GM18498 (cell line): Measurements from ENCODE around the gene MRPS2.
"Not testable (repeated sequence)": the region's sequence is repeated elsewhere in the genome, so short reads cannot be mapped to it uniquely, and the experiment has no call there.

ENCODE experiments used
- ATAC-seq: cut with Tn5 transposase; IDR thresholded peaks from one replicate; pipeline ENCODE4 v1.9.1; 2021; ENCODE audit warnings: mild to moderate bottlenecking, moderate library complexity; ENCODE audit not compliant: unreplicated experiment

The MRPS2 gene

GRCh38 chr9:135513351-135513846, 12.9 kb downstream of the MRPS2 start:
- no peak for ATAC-seq

- ATAC-seq, result not testable (repeated sequence)
Measured at GRCh38 chr9:135513906-135514305, 13.4 kb downstream of the MRPS2 start.

- no peak for ATAC-seq
Measured at GRCh38 chr9:135514342-135515082, 14.0 kb downstream of the MRPS2 start.

- ATAC-seq, result no peak
Measured at GRCh38 chr9:135515083-135515951, 14.8 kb downstream of the MRPS2 start.

GRCh38 chr9:135516132-135516860, 15.8 kb downstream of the MRPS2 start:
- no peak for ATAC-seq

GRCh38 chr9:135517407-135517822, 16.9 kb downstream of the MRPS2 start:
- ATAC-seq, result no peak

- ATAC-seq, result no peak
Measured at GRCh38 chr9:135519179-135519971, 18.9 kb downstream of the MRPS2 start.

GRCh38 chr9:135520916-135521607, 20.6 kb downstream of the MRPS2 start, which contains the start of gene LCN1:
Gene LCN1 (plus strand): TSS chr9:135521440. CDS start chr9:135521498, 58 bp downstream.
- no peak for ATAC-seq

GRCh38 chr9:135521608-135522095, 21.2 kb downstream of the MRPS2 start:
- ATAC-seq, result no peak

- no peak for ATAC-seq
Measured at GRCh38 chr9:135522137-135522877, 21.8 kb downstream of the MRPS2 start.

GRCh38 chr9:135522931-135523330, 22.4 kb downstream of the MRPS2 start:
- ATAC-seq, result no peak

- ATAC-seq, result no peak
Measured at GRCh38 chr9:135523521-135524129, 23.1 kb downstream of the MRPS2 start.

GRCh38 chr9:135524130-135524861, 23.8 kb downstream of the MRPS2 start:
- ATAC-seq, result no peak

GRCh38 chr9:135525241-135526088, 25.0 kb downstream of the MRPS2 start:
- ATAC-seq, result no peak

- no peak for ATAC-seq
Measured at GRCh38 chr9:135526089-135526729, 25.7 kb downstream of the MRPS2 start.
